GM23338 (cell line): ENCODE measurements around the gene CABP4. TPM values are rescaled to one million over a fixed set of nuclear protein-coding genes. Genes with fewer than 3 reads are reported as not detected.

Experiments used
- ATAC-seq: fragments of 200-7000 bp; cut with Tn5 transposase; 3 replicates; pipeline ENCODE4 v1.9.1; 2020
- DNase-seq: peaks from one replicate; pipeline ENCODE4 v3.0.0-alpha.2; 2015; ENCODE audit warnings: low spot score
- H2AFZ ChIP-seq: fragments of 200-600 bp; sonication (generic); 2 replicates; pipeline ENCODE4 v1.8.0; 2016; ENCODE audit warnings: antibody characterized with exemption, mild to moderate bottlenecking, moderate library complexity
- H3F3A ChIP-seq: fragments of 200-600 bp; sonication (generic); replicated peaks from 2 replicates; pipeline ENCODE4 v1.8.0; 2017; ENCODE audit warnings: antibody characterized with exemption, mixed run types, low read depth
- H3K27ac ChIP-seq: fragments of 200-600 bp; sonication (generic); 2 replicates; pipeline ENCODE4 v1.6.1; 2016; ENCODE audit warnings: low read depth
- H3K27me3 ChIP-seq: fragments of 200-600 bp; sonication (generic); 2 replicates; pipeline ENCODE4 v1.8.0; 2016; ENCODE audit warnings: mild to moderate bottlenecking, mixed run types, moderate library complexity; ENCODE audit not compliant: insufficient read depth
- H3K36me3 ChIP-seq: fragments of 200-600 bp; sonication (generic); 2 replicates; pipeline ENCODE4 v1.8.0; 2016; ENCODE audit warnings: mild to moderate bottlenecking; ENCODE audit not compliant: insufficient read depth
- H3K4me1 ChIP-seq: fragments of 200-600 bp; sonication (generic); 2 replicates; pipeline ENCODE4 v1.8.0; 2016; ENCODE audit warnings: mild to moderate bottlenecking, moderate library complexity; ENCODE audit not compliant: insufficient read depth
- H3K4me2 ChIP-seq: fragments of 200-600 bp; sonication (generic); 2 replicates; pipeline ENCODE4 v1.7.1; 2017; ENCODE audit warnings: mixed run types
- H3K4me3 ChIP-seq: fragments of 200-600 bp; sonication (generic); 2 replicates; pipeline ENCODE4 v1.6.1; 2016; ENCODE audit warnings: mixed run types
- H3K79me2 ChIP-seq: fragments of 200-600 bp; sonication (generic); replicated peaks from 2 replicates; pipeline ENCODE4 v1.8.0; 2017; ENCODE audit warnings: mild to moderate bottlenecking; ENCODE audit not compliant: insufficient read depth
- H3K9me2 ChIP-seq: fragments of 200-600 bp; sonication (generic); 2 replicates; pipeline ENCODE4 v1.8.0; 2017; ENCODE audit not compliant: insufficient read depth
- H4K20me1 ChIP-seq: fragments of 200-600 bp; sonication (generic); replicated peaks from 2 replicates; pipeline ENCODE4 v1.8.0; 2017; ENCODE audit warnings: mild to moderate bottlenecking; ENCODE audit not compliant: insufficient read depth
- H3K27ac Mint-ChIP-seq: 2 replicates; pipeline ENCODE4 v1.8.0; 2020; ENCODE audit warnings: inconsistent platforms, mild to moderate bottlenecking, moderate library complexity, mixed read lengths
- H3K27me3 Mint-ChIP-seq: 3 replicates; pipeline ENCODE4 v1.8.0; 2022; ENCODE audit warnings: low read depth, mild to moderate bottlenecking, moderate library complexity, mixed read lengths, inconsistent platforms; ENCODE audit not compliant: insufficient read depth, poor library complexity
- H3K36me3 Mint-ChIP-seq: 3 replicates; pipeline ENCODE4 v1.8.0; 2021; ENCODE audit warnings: low read depth, mild to moderate bottlenecking, inconsistent platforms, moderate library complexity, mixed read lengths
- H3K4me1 Mint-ChIP-seq: 3 replicates; pipeline ENCODE4 v1.8.0; 2020; ENCODE audit warnings: mild to moderate bottlenecking, inconsistent platforms, mixed read lengths
- H3K4me3 Mint-ChIP-seq: 3 replicates; pipeline ENCODE4 v1.8.0; 2021; ENCODE audit warnings: moderate library complexity, mild to moderate bottlenecking, inconsistent platforms, mixed read lengths
- H3K9me3 Mint-ChIP-seq: 3 replicates; pipeline ENCODE4 v1.8.0; 2020; ENCODE audit warnings: moderate library complexity, mild to moderate bottlenecking, inconsistent platforms, mixed read lengths
- CREB1 ChIP-seq: fragments of 250-450 bp; sonication (Bioruptor Pico); IDR thresholded peaks from 2 replicates; pipeline ENCODE4 v1.5.0; 2020; ENCODE audit warnings: low read depth, mild to moderate bottlenecking, moderate library complexity
- CTCF ChIP-seq, 2 experiments: fragments of 200-600 bp in 1 of 2; sonication (generic) in 1 of 2; conservative IDR thresholded peaks; 2 replicates each; pipeline versions ENCODE4 v1.5.1 to v1.6.1; 2016 to 2017; ENCODE audit warnings: antibody characterized with exemption in 2 of 2, low read depth in 2 of 2, mild to moderate bottlenecking in 2 of 2, moderate library complexity in 1 of 2
- ETS1 ChIP-seq: IDR thresholded peaks from 2 replicates; pipeline ENCODE4 v1.6.1; 2016; ENCODE audit warnings: antibody characterized with exemption
- EZH2 ChIP-seq: fragments of 200-600 bp; sonication (generic); IDR thresholded peaks from one replicate; pipeline ENCODE4 v1.8.0; 2017; ENCODE audit warnings: antibody characterized with exemption, mild to moderate bottlenecking, low read depth; ENCODE audit not compliant: unreplicated experiment
- JUNB ChIP-seq: IDR thresholded peaks from one replicate; pipeline ENCODE4 v1.6.1; 2016; ENCODE audit warnings: antibody characterized with exemption; ENCODE audit not compliant: unreplicated experiment
- NANOG ChIP-seq: IDR thresholded peaks from 2 replicates; pipeline ENCODE4 v1.6.1; 2016; ENCODE audit warnings: antibody characterized with exemption, borderline replicate concordance
- STAT1 ChIP-seq: IDR thresholded peaks from one replicate; pipeline ENCODE4 v1.6.1; 2016; ENCODE audit warnings: antibody characterized with exemption; ENCODE audit not compliant: unreplicated experiment
- ZNF114 ChIP-seq: fragments of 250-450 bp; sonication (Bioruptor Pico); IDR thresholded peaks from 2 replicates; pipeline ENCODE4 v1.5.0; 2020; ENCODE audit warnings: mild to moderate bottlenecking, moderate library complexity
- ZNF331 ChIP-seq: fragments of 250-450 bp; sonication (Bioruptor Pico); IDR thresholded peaks from 2 replicates; pipeline ENCODE4 v1.5.0; 2020; ENCODE audit warnings: low read depth, mild to moderate bottlenecking, moderate library complexity
- ZNF462 ChIP-seq: fragments of 250-450 bp; sonication (Bioruptor Pico); IDR thresholded peaks from 2 replicates; pipeline ENCODE4 v1.5.0; 2020; ENCODE audit warnings: mild to moderate bottlenecking, moderate library complexity
- polyA plus RNA-seq: library from polyadenylated mRNA; unstranded; fragments of >200 nt; fragmentation: Nextera tagmentation; extraction: Ambion mirVana; gene quantifications from 2 replicates; pipeline ENCODE4 v1.2.1, GENCODE V29; 2016
- total RNA-seq: library from RNA; depleted of rRNA; stranded (reverse); fragments of >200 nt; shearing (Covaris generic); gene quantifications from 2 replicates; pipeline ENCODE4 v1.2.3, GENCODE V29; 2014

Gene CABP4
- total and polyA plus RNA-seq, 2 experiments from 2014 or later = 0.28 TPM; not detected in 1

- H4K20me1 ChIP-seq = no peaks in the 10 kb centered on the region; the same call in 1 of the 2 replicates
- H3K27me3 Mint-ChIP-seq = peaks cover 4% of the 10 kb centered on the region
- no peak overlapping the region for H3K4me2 ChIP-seq
- peaks cover 3% of the 10 kb centered on the region; the same call in 1 of the 3 replicates for H3K36me3 Mint-ChIP-seq
- peak; percentile 42 for DNase-seq
- H3K4me3 Mint-ChIP-seq = no peak overlapping the region
- H3K79me2 ChIP-seq = no peaks in the 10 kb centered on the region
- TF ChIP-seq JUNB = no peak
- no peak overlapping the region for H2AFZ ChIP-seq
- no peak overlapping the region for H3K4me3 ChIP-seq
- no peak overlapping the region for H3K27ac ChIP-seq
- peak; percentile 61 for ATAC-seq
- no peaks in the 10 kb centered on the region for H3K27me3 ChIP-seq
- no peaks in the 10 kb centered on the region; the same call in 1 of the 2 replicates for H3K36me3 ChIP-seq
- H3K4me1 Mint-ChIP-seq = no peaks in the 10 kb centered on the region; the same call in 2 of the 3 replicates
- H3F3A ChIP-seq = 0 out of 2 replicates have a peak, but pooled peaks cover 3% of the 10 kb centered on the region
- no peaks in the 10 kb centered on the region for H3K9me3 Mint-ChIP-seq
- H3K4me1 ChIP-seq = no peaks in the 10 kb centered on the region
- H3K27ac Mint-ChIP-seq = no peak overlapping the region
- H3K9me2 ChIP-seq = no peaks in the 10 kb centered on the region
Measured at GRCh38 chr11:67494371-67495233, 39.4 kb downstream of the CABP4 start.

- Mint-ChIP-seq H3K27me3 (peaks cover under 1% of the 10 kb centered on the region), H3K4me1 (no peaks in the 10 kb centered on the region), H3K9me3 (no peaks in the 10 kb centered on the region), H3K36me3 (no peaks in the 10 kb centered on the region; the same call in 2 of the 3 replicates), H3K27ac (no peak overlapping the region), H3K4me3 (no peak overlapping the region)
- Histone ChIP-seq H3K4me1 (no peaks in the 10 kb centered on the region), H3K4me2 (no peak overlapping the region), H3F3A (0 out of 2 replicates have a peak, but pooled peaks cover 3% of the 10 kb centered on the region), H3K79me2 (no peaks in the 10 kb centered on the region), H2AFZ (no peak overlapping the region), H3K9me2 (no peaks in the 10 kb centered on the region), H3K4me3 (no peak overlapping the region), H3K36me3 (no peaks in the 10 kb centered on the region; the same call in 1 of the 2 replicates), H3K27me3 (no peaks in the 10 kb centered on the region), H3K27ac (no peak overlapping the region), H4K20me1 (no peaks in the 10 kb centered on the region; the same call in 1 of the 2 replicates)
- DNase-seq = no peak
- no peak for ATAC-seq
- no peak for TF ChIP-seq ZNF462
- no peak for TF ChIP-seq EZH2
- no peak for TF ChIP-seq NANOG
- no peak for TF ChIP-seq STAT1
- no peak for TF ChIP-seq ZNF114 (CRISPR knock-in tag)
- no peak for TF ChIP-seq CREB1 (CRISPR knock-in tag)
- no peak for TF ChIP-seq CTCF (conservative IDR thresholded peaks at IDR 0.05; ENCODE audit: low read depth in 2 of 2)
- TF ChIP-seq ETS1 = no peak
- no peak for TF ChIP-seq ZNF331 (CRISPR knock-in tag)
- TF ChIP-seq JUNB = no peak
Measured at GRCh38 chr11:67495234-67496005, 40.3 kb downstream of the CABP4 start.
